ENCODE data around the gene CHD1.

CHD1 gene

DNA sequence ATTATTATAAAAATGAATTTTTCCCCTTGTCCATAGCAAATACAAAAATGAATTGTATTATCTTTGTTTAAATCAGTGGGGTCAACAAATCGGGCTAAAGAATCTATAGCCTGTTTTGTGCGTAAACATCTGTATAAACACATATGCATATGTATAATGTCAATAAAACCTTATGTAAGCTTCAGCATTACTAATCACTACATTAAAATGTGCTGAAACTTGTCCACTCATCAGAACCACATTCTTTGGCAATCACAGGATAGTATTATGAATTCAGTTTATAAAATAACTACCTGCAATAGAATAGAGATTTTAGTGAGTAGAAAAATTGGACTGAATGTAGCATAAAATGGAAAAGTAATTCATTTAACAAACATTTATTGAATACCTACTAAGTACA lies 124.7 kb downstream of the CHD1 start:
- no peak for TF ChIP-seq EZH2phosphoT487 (IDR thresholded peaks at IDR 0.05; ENCODE audit: borderline replicate concordance)
- TF ChIP-seq, protein P1, sequence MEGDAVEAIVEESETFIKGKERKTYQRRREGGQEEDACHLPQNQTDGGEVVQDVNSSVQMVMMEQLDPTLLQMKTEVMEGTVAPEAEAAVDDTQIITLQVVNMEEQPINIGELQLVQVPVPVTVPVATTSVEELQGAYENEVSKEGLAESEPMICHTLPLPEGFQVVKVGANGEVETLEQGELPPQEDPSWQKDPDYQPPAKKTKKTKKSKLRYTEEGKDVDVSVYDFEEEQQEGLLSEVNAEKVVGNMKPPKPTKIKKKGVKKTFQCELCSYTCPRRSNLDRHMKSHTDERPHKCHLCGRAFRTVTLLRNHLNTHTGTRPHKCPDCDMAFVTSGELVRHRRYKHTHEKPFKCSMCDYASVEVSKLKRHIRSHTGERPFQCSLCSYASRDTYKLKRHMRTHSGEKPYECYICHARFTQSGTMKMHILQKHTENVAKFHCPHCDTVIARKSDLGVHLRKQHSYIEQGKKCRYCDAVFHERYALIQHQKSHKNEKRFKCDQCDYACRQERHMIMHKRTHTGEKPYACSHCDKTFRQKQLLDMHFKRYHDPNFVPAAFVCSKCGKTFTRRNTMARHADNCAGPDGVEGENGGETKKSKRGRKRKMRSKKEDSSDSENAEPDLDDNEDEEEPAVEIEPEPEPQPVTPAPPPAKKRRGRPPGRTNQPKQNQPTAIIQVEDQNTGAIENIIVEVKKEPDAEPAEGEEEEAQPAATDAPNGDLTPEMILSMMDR (conservative IDR thresholded peaks at IDR 0.05; ENCODE audit: low read length): no peak
- Histone ChIP-seq H3K27me3 (ENCODE audit: insufficient read depth, low read length, poor library complexity, severe bottlenecking) (no peaks in the 10 kb centered on the region), H3K4me2 (ENCODE audit: low read depth, low read length, poor library complexity, severe bottlenecking) (no peak overlapping the region), H3K9me3 (ENCODE audit: insufficient read depth, low read depth, low read length) (no peaks in the 10 kb centered on the region), H3K79me2 (ENCODE audit: insufficient read depth, low read length) (no peaks in the 10 kb centered on the region), H3K4me1 (ENCODE audit: insufficient read depth, low read length, poor library complexity, severe bottlenecking) (no peaks in the 10 kb centered on the region), H3K9me2 (replicated peaks; ENCODE audit: low read depth, low read length) (no peaks in the 10 kb centered on the region), H3K36me3 (ENCODE audit: insufficient read depth, low read length) (no peaks in the 10 kb centered on the region), H4K20me1 (ENCODE audit: insufficient read depth, low read length, poor library complexity, severe bottlenecking) (no peaks in the 10 kb centered on the region), H3F3A (ENCODE audit: low read depth) (no peaks in the 10 kb centered on the region), H2AFZ (ENCODE audit: low read length) (no peak overlapping the region), H3K4me3 (ENCODE audit: low read length, poor library complexity, severe bottlenecking) (no peak overlapping the region), H3K9ac (ENCODE audit: low read depth, low read length, poor library complexity, severe bottlenecking) (no peak overlapping the region)
